ENCODE data around the gene PLEKHA6. TPM values are rescaled to one million over a fixed set of nuclear protein-coding genes. Genes with fewer than 3 reads are reported as not detected.

PLEKHA6 gene
- polyA plus RNA-seq (22.6 and 25.5 TPM in 2 replicates), polyA minus RNA-seq (24.3 and 28.7 TPM in 2 replicates)

- no peaks in the 10 kb centered on the region for H3K9me2 ChIP-seq (ENCODE audit: insufficient read depth, low read length)
- peak within 1 kb of the TSS; percentile 95 for H3K9ac ChIP-seq (ENCODE audit: low read length)
- peak within 1 kb of the TSS; percentile 88 for H3K4me2 ChIP-seq (ENCODE audit: low read length)
- H3K27ac ChIP-seq (ENCODE audit: low read length) = peak within 1 kb of the TSS; percentile 99
- H2AFZ ChIP-seq (ENCODE audit: low read depth, low read length) = peak within 1 kb of the TSS; percentile 35
- H3F3A ChIP-seq (ENCODE audit: insufficient read depth, low read length, poor library complexity, severe bottlenecking) = peaks cover 4% of the 10 kb centered on the region
- no peaks in the 10 kb centered on the region for H3K9me3 ChIP-seq (ENCODE audit: low read length)
- peaks cover 6% of the 10 kb centered on the region for H3K27me3 ChIP-seq (ENCODE audit: insufficient read depth, low read depth, low read length)
- H3K36me3 ChIP-seq (ENCODE audit: insufficient read depth, low read length) = no peaks in the 10 kb centered on the region
- peak within 1 kb of the TSS; percentile 83 for H3K4me3 ChIP-seq (ENCODE audit: low read length)
- peaks cover 35% of the 10 kb centered on the region for H3K79me2 ChIP-seq (replicated peaks; ENCODE audit: insufficient read depth, low read length)
- no peaks in the 10 kb centered on the region for H4K20me1 ChIP-seq (ENCODE audit: insufficient read depth)
- TF ChIP-seq EP300 (conservative IDR thresholded peaks at IDR 0.05; ENCODE audit: poor library complexity, severe bottlenecking) (peak; percentile 76), EZH2 (IDR thresholded peaks at IDR 0.05; ENCODE audit: borderline replicate concordance, insufficient read depth, low read length, poor library complexity, severe bottlenecking) (no peak), SMC3 (conservative IDR thresholded peaks at IDR 0.05; ENCODE audit: poor library complexity) (peak; percentile 59), RAD21 (conservative IDR thresholded peaks at IDR 0.05) (peak; percentile 64), TAF1 (IDR thresholded peaks at IDR 0.05; ENCODE audit: low read depth) (peak; percentile 77), MXI1 (conservative IDR thresholded peaks at IDR 0.05; ENCODE audit: poor library complexity, severe bottlenecking) (no peak), CTCF (IDR thresholded peaks at IDR 0.05; ENCODE audit: poor library complexity, severe bottlenecking) (peak; percentile 71), POLR2AphosphoS5 (IDR thresholded peaks at IDR 0.05) (peak; percentile 84)
- TF ChIP-seq, protein P1, sequence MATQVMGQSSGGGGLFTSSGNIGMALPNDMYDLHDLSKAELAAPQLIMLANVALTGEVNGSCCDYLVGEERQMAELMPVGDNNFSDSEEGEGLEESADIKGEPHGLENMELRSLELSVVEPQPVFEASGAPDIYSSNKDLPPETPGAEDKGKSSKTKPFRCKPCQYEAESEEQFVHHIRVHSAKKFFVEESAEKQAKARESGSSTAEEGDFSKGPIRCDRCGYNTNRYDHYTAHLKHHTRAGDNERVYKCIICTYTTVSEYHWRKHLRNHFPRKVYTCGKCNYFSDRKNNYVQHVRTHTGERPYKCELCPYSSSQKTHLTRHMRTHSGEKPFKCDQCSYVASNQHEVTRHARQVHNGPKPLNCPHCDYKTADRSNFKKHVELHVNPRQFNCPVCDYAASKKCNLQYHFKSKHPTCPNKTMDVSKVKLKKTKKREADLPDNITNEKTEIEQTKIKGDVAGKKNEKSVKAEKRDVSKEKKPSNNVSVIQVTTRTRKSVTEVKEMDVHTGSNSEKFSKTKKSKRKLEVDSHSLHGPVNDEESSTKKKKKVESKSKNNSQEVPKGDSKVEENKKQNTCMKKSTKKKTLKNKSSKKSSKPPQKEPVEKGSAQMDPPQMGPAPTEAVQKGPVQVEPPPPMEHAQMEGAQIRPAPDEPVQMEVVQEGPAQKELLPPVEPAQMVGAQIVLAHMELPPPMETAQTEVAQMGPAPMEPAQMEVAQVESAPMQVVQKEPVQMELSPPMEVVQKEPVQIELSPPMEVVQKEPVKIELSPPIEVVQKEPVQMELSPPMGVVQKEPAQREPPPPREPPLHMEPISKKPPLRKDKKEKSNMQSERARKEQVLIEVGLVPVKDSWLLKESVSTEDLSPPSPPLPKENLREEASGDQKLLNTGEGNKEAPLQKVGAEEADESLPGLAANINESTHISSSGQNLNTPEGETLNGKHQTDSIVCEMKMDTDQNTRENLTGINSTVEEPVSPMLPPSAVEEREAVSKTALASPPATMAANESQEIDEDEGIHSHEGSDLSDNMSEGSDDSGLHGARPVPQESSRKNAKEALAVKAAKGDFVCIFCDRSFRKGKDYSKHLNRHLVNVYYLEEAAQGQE (IDR thresholded peaks at IDR 0.05; ENCODE audit: borderline replicate concordance) = peak; percentile 71
Measured at GRCh38 chr1:204359474-204360255, at the start of gene PLEKHA6. Gene PLEKHA6, minus strand, starts transcription at chr1:204359929. Its CDS starts 86,202 bp downstream, at chr1:204273727.

- peak overlapping the region; percentile 99 for H3K9ac ChIP-seq (ENCODE audit: low read length)
- H3K79me2 ChIP-seq (replicated peaks; ENCODE audit: insufficient read depth, low read length) = peaks cover 73% of the 10 kb centered on the region
- peak overlapping the region; percentile 71 for H3K4me2 ChIP-seq (ENCODE audit: low read length)
- no peaks in the 10 kb centered on the region for H3F3A ChIP-seq (ENCODE audit: insufficient read depth, low read length, poor library complexity, severe bottlenecking)
- no peak overlapping the region for H3K27ac ChIP-seq (ENCODE audit: low read length)
- H3K36me3 ChIP-seq (ENCODE audit: insufficient read depth, low read length) = no peaks in the 10 kb centered on the region
- no peaks in the 10 kb centered on the region for H3K9me3 ChIP-seq (ENCODE audit: low read length)
- H3K27me3 ChIP-seq (ENCODE audit: insufficient read depth, low read depth, low read length) = no peaks in the 10 kb centered on the region
- no peak overlapping the region for H2AFZ ChIP-seq (ENCODE audit: low read depth, low read length)
- H4K20me1 ChIP-seq (ENCODE audit: insufficient read depth) = peaks cover 45% of the 10 kb centered on the region
- TF ChIP-seq EP300 (conservative IDR thresholded peaks at IDR 0.05; ENCODE audit: poor library complexity, severe bottlenecking) = no peak
- TF ChIP-seq EZH2 (IDR thresholded peaks at IDR 0.05; ENCODE audit: borderline replicate concordance, insufficient read depth, low read length, poor library complexity, severe bottlenecking) = no peak
- TF ChIP-seq, protein P1 (IDR thresholded peaks at IDR 0.05; ENCODE audit: borderline replicate concordance) = no peak
- TF ChIP-seq RAD21 (conservative IDR thresholded peaks at IDR 0.05) = no peak
- no peak for TF ChIP-seq TAF1 (IDR thresholded peaks at IDR 0.05; ENCODE audit: low read depth)
- TF ChIP-seq MXI1 (conservative IDR thresholded peaks at IDR 0.05; ENCODE audit: poor library complexity, severe bottlenecking) = peak; percentile 17
- no peak for TF ChIP-seq CTCF (IDR thresholded peaks at IDR 0.05; ENCODE audit: poor library complexity, severe bottlenecking)
- H3K4me3 ChIP-seq (ENCODE audit: low read length) = peak overlapping the region; percentile 92
- H3K9me2 ChIP-seq (ENCODE audit: insufficient read depth, low read length) = no peaks in the 10 kb centered on the region
Measured at GRCh38 chr1:204409123-204409522, 49.4 kb upstream of the PLEKHA6 start.

Measured in neural cell (in vitro differentiated cells).